Loucy (cell line): ENCODE results near the gene HEPN1.

Experiments
- CTCF ChIP-seq: fragments of 200-600 bp; sonication (generic); conservative IDR thresholded peaks from 2 replicates; pipeline ENCODE4 v1.5.1; 2014; ENCODE audit warnings: mild to moderate bottlenecking, antibody characterized with exemption, low read length
- EZH2phosphoT487 ChIP-seq: fragments of 200-600 bp; IDR thresholded peaks from 2 replicates; pipeline ENCODE4 v1.6.1; 2018; ENCODE audit warnings: antibody characterized with exemption, mild to moderate bottlenecking, moderate library complexity, borderline replicate concordance

- TF ChIP-seq CTCF (no peak), EZH2phosphoT487 (no peak)
These were observed 26.9 kb upstream of the HEPN1 start for GRCh38 chr11:124892146-124892545.
